HepG2 (cell line): Measurements from ENCODE around the gene ALG14. TPM values are rescaled to one million over a fixed set of nuclear protein-coding genes. Genes with fewer than 3 reads are reported as not detected.

Source experiments
- CC2D1A ChIP-seq: sonication (generic); formaldehyde crosslinking; IDR thresholded peaks from 2 replicates; pipeline ENCODE4 v1.8.1; 2023; ENCODE audit warnings: mild to moderate bottlenecking, missing genetic modification reagents
- CREM ChIP-seq, 2 experiments: sonication (generic) in 1 of 2; formaldehyde crosslinking in 1 of 2; IDR thresholded peaks; 2 replicates each; pipeline versions ENCODE4 v1.4.0 to v1.6.1; 2016 to 2020; ENCODE audit warnings: antibody characterized with exemption in 1 of 2, mild to moderate bottlenecking in 1 of 2, missing genetic modification reagents in 1 of 2
- E2F5 ChIP-seq: sonication (generic); formaldehyde crosslinking; conservative IDR thresholded peaks from 2 replicates; pipeline ENCODE4 v1.4.0; 2020; ENCODE audit warnings: missing genetic modification reagents
- GLI4 ChIP-seq: sonication (generic); formaldehyde crosslinking; IDR thresholded peaks from 2 replicates; pipeline ENCODE4 v1.5.1; 2020; ENCODE audit warnings: missing genetic modification reagents, mild to moderate bottlenecking, moderate library complexity, borderline replicate concordance
- GTF3A ChIP-seq: sonication (generic); formaldehyde crosslinking; conservative IDR thresholded peaks from 2 replicates; pipeline ENCODE4 v1.4.0; 2020; ENCODE audit warnings: mild to moderate bottlenecking, missing genetic modification reagents
- KDM3A ChIP-seq: IDR thresholded peaks from 2 replicates; pipeline ENCODE4 v1.6.1; 2018; ENCODE audit warnings: low read depth, missing compliant biosample characterization
- KLF11 ChIP-seq: IDR thresholded peaks from 2 replicates; pipeline ENCODE4 v1.6.1; 2016; ENCODE audit warnings: missing compliant biosample characterization
- LBX2 ChIP-seq: sonication (generic); formaldehyde crosslinking; IDR thresholded peaks from 2 replicates; pipeline ENCODE4 v1.5.0; 2020; ENCODE audit warnings: missing genetic modification reagents, mild to moderate bottlenecking, borderline replicate concordance
- MLLT10 ChIP-seq: sonication (generic); formaldehyde crosslinking; IDR thresholded peaks from 2 replicates; pipeline ENCODE4 v1.4.0; 2020; ENCODE audit warnings: missing genetic modification reagents
- RFX1 ChIP-seq: fragments of 450-650 bp; IDR thresholded peaks from 2 replicates; pipeline ENCODE4 v1.6.1; 2017
- SP1 ChIP-seq, 2 experiments: fragments of 450-650 bp in 1 of 2; sonication (generic) in 1 of 2; formaldehyde crosslinking in 1 of 2; IDR thresholded peaks; 2 replicates each; pipeline versions ENCODE4 v1.4.0 to v1.6.1; 2016 to 2020; ENCODE audit warnings: missing genetic modification reagents in 1 of 2
- ZFP41 ChIP-seq: sonication (generic); formaldehyde crosslinking; IDR thresholded peaks from 2 replicates; pipeline ENCODE4 v1.4.0; 2020; ENCODE audit warnings: mild to moderate bottlenecking, missing genetic modification reagents, borderline replicate concordance
- ZFP82 ChIP-seq: sonication (generic); formaldehyde crosslinking; IDR thresholded peaks from 2 replicates; pipeline ENCODE4 v1.5.1; 2020; ENCODE audit warnings: mild to moderate bottlenecking, missing genetic modification reagents, borderline replicate concordance
- ZKSCAN5 ChIP-seq: sonication (generic); formaldehyde crosslinking; IDR thresholded peaks from 2 replicates; pipeline ENCODE4 v1.5.1; 2020; ENCODE audit warnings: mild to moderate bottlenecking, missing genetic modification reagents
- ZMYM2 ChIP-seq: sonication (generic); formaldehyde crosslinking; IDR thresholded peaks from 2 replicates; pipeline ENCODE4 v1.8.0; 2022; ENCODE audit warnings: mild to moderate bottlenecking, missing genetic modification reagents
- ZNF234 ChIP-seq: sonication (generic); formaldehyde crosslinking; conservative IDR thresholded peaks from 2 replicates; pipeline ENCODE4 v1.5.1; 2020; ENCODE audit warnings: mild to moderate bottlenecking, missing genetic modification reagents
- ZNF3 ChIP-seq: IDR thresholded peaks from 2 replicates; pipeline ENCODE4 v1.7.0; 2017; ENCODE audit warnings: inconsistent platforms
- ZNF512 ChIP-seq: sonication (generic); formaldehyde crosslinking; IDR thresholded peaks from 2 replicates; pipeline ENCODE4 v1.4.0; 2020; ENCODE audit warnings: mild to moderate bottlenecking, missing genetic modification reagents
- ZNF574 ChIP-seq: sonication (generic); formaldehyde crosslinking; IDR thresholded peaks from 2 replicates; pipeline ENCODE4 v1.4.0; 2020; ENCODE audit warnings: missing genetic modification reagents
- ZNF609 ChIP-seq: sonication (generic); formaldehyde crosslinking; IDR thresholded peaks from 2 replicates; pipeline ENCODE4 v1.4.0; 2020; ENCODE audit warnings: mild to moderate bottlenecking, missing genetic modification reagents, borderline replicate concordance
- ZNF75D ChIP-seq: sonication (generic); formaldehyde crosslinking; IDR thresholded peaks from 2 replicates; pipeline ENCODE4 v1.8.1; 2023; ENCODE audit warnings: missing genetic modification reagents, mild to moderate bottlenecking, borderline replicate concordance
- polyA plus RNA-seq, 8 experiments: library from polyadenylated mRNA; depleted of rRNA in 3 of 8; stranded (reverse) in 7 of 8; unstranded in 1 of 8; fragments of >200 nt; fragmentation: Illumina TruSeq in 4 of 8; extraction: Trizol in 4 of 8; gene quantifications; 2 replicates each; pipeline versions ENCODE4 v1.2.1 to v1.2.3, GENCODE V29; 2011 to 2016; ENCODE audit warnings: low read depth in 4 of 8, missing spikeins in 1 of 8, mixed read lengths in 1 of 8; ENCODE audit not compliant: insufficient read depth in 1 of 8
- total RNA-seq, 5 experiments: library from RNA; depleted of rRNA; stranded (reverse); fragments of >200 nt; fragmentation: Illumina TruSeq; extraction: Trizol; gene quantifications; 2 replicates each; pipeline ENCODE4 v1.2.3, GENCODE V29; 2016; ENCODE audit warnings: low read depth in 1 of 5

ALG14 gene
- total and polyA plus RNA-seq, 2 of the 13 experiments (the other 11 are each of a cell fraction or from before 2014, with no cell fraction given) = 4.5 to 12.7 TPM

- TF ChIP-seq ZNF75D (no peak), GTF3A (CRISPR knock-in tag) (no peak), ZFP82 (no peak), CC2D1A (CRISPR knock-in tag) (no peak), LBX2 (CRISPR knock-in tag) (no peak), ZNF609 (CRISPR knock-in tag) (peak; percentile 36; the same call in 1 of the 2 replicates), ZMYM2 (CRISPR knock-in tag) (peak; percentile 63), ZNF574 (CRISPR knock-in tag) (no peak), ZNF3 (no peak), KDM3A (CRISPR knock-in tag) (no peak), CREM (IDR thresholded peaks at IDR 0.05) (no peak), CREM (CRISPR knock-in tag; IDR thresholded peaks at IDR 0.05) (no peak), ZFP41 (CRISPR knock-in tag) (no peak), GLI4 (CRISPR knock-in tag) (no peak), ZNF234 (CRISPR knock-in tag) (no peak), SP1 (IDR thresholded peaks at IDR 0.05) (no peak), SP1 (CRISPR knock-in tag; IDR thresholded peaks at IDR 0.05) (no peak), RFX1 (no peak), ZNF512 (CRISPR knock-in tag) (no peak), KLF11 (CRISPR knock-in tag) (no peak), ZKSCAN5 (CRISPR knock-in tag) (peak; percentile 95), E2F5 (no peak), MLLT10 (CRISPR knock-in tag) (no peak)
Measured at GRCh38 chr1:94958081-94958480, 114.7 kb downstream of the ALG14 start (continued).
